K562 (cell line): ENCODE data around the gene RAB7A. TPM values are rescaled to one million over a fixed set of nuclear protein-coding genes. Genes with fewer than 3 reads are reported as not detected.

Experiments
- PATZ1 ChIP-seq: fragments of 250-450 bp; sonication (Bioruptor Pico); IDR thresholded peaks from 2 replicates; pipeline ENCODE4 v1.5.0; 2020; ENCODE audit warnings: mild to moderate bottlenecking, borderline replicate concordance
- polyA plus RNA-seq, 8 experiments: library from polyadenylated mRNA; depleted of rRNA in 4 of 8; stranded (reverse) in 5 of 8; unstranded in 3 of 8; fragments of >200 nt; fragmentation: Nextera tagmentation in 2 of 8; fragmentation: Illumina TruSeq in 1 of 8; extraction: Ambion mirVana in 2 of 8; extraction: Trizol in 1 of 8; gene quantifications; 2 replicates each; pipeline versions ENCODE4 v1.2.1 to v1.2.3, GENCODE V29; 2011 to 2014; ENCODE audit warnings: inconsistent platforms in 1 of 8, missing spikeins in 1 of 8
- total RNA-seq, 7 experiments: library from RNA; depleted of rRNA in 6 of 7; stranded (reverse); fragments of >200 nt in 6 of 7; fragmentation: Illumina TruSeq in 2 of 7; extraction: Trizol in 2 of 7; gene quantifications; 2 replicates each; pipeline versions ENCODE4 v1.2.1 to v1.2.3, GENCODE V29; 2011 to 2021; ENCODE audit warnings: low replicate concordance in 1 of 7
- TF ChIP-seq, protein P1 (sequence below): fragments of 450-650 bp; IDR thresholded peaks from 2 replicates; pipeline ENCODE4 v1.6.1; 2016; ENCODE audit warnings: low read depth

RAB7A gene
- total and polyA plus RNA-seq, 9 of the 15 experiments (the other 6 are each of a cell fraction or from before 2014, with no cell fraction given): 30.9 to 204 (median 72.8) TPM

- TF ChIP-seq, protein P1, sequence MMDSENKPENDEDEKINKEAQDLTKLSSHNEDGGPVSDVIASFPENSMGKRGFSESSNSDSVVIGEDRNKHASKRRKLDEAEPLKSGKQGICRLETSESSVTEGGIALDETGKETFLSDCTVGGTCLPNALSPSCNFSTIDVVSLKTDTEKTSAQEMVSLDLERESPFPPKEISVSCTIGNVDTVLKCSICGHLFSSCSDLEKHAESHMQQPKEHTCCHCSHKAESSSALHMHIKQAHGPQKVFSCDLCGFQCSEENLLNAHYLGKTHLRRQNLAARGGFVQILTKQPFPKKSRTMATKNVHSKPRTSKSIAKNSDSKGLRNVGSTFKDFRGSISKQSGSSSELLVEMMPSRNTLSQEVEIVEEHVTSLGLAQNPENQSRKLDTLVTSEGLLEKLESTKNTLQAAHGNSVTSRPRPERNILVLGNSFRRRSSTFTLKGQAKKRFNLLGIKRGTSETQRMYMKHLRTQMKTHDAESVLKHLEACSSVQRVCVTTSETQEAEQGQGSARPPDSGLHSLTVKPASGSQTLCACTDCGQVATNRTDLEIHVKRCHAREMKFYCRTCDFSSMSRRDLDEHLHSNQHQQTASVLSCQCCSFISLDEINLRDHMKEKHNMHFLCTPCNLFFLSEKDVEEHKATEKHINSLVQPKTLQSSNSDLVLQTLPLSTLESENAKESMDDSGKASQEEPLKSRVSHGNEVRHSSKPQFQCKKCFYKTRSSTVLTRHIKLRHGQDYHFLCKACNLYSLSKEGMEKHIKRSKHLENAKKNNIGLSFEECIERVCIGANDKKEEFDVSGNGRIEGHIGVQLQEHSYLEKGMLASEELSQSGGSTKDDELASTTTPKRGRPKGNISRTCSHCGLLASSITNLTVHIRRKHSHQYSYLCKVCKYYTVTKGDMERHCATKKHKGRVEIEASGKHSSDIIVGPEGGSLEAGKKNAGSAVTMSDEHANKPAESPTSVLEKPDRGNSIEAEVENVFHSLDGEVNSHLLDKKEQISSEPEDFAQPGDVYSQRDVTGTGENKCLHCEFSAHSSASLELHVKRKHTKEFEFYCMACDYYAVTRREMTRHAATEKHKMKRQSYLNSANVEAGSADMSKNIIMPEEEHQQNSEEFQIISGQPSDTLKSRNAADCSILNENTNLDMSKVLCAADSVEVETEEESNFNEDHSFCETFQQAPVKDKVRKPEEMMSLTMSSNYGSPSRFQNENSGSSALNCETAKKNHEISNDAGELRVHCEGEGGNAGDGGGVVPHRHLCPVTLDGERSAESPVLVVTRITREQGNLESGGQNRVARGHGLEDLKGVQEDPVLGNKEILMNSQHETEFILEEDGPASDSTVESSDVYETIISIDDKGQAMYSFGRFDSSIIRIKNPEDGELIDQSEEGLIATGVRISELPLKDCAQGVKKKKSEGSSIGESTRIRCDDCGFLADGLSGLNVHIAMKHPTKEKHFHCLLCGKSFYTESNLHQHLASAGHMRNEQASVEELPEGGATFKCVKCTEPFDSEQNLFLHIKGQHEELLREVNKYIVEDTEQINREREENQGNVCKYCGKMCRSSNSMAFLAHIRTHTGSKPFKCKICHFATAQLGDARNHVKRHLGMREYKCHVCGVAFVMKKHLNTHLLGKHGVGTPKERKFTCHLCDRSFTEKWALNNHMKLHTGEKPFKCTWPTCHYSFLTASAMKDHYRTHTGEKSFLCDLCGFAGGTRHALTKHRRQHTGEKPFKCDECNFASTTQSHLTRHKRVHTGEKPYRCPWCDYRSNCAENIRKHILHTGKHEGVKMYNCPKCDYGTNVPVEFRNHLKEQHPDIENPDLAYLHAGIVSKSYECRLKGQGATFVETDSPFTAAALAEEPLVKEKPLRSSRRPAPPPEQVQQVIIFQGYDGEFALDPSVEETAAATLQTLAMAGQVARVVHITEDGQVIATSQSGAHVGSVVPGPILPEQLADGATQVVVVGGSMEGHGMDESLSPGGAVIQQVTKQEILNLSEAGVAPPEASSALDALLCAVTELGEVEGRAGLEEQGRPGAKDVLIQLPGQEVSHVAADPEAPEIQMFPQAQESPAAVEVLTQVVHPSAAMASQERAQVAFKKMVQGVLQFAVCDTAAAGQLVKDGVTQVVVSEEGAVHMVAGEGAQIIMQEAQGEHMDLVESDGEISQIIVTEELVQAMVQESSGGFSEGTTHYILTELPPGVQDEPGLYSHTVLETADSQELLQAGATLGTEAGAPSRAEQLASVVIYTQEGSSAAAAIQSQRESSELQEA: no peak
- no peak for TF ChIP-seq PATZ1 (CRISPR knock-in tag)
These were observed 80.6 kb downstream of the RAB7A start (continued) for GRCh38 chr3:128806588-128806987.
